Epidermal melanocyte (primary cell): ENCODE results near the gene TTI1.
"Not testable (repeated sequence)": the region's sequence is repeated elsewhere in the genome, so short reads cannot be mapped to it uniquely, and the experiment has no call there.

Experiments
- DNase-seq: peaks from one replicate; pipeline ENCODE4 v3.0.0; 2011; ENCODE audit warnings: low spot score; ENCODE audit not compliant: insufficient read length

TTI1 gene

GRCh38 chr20:37969949-37970855, 63.1 kb downstream of the TTI1 start:
- no peak for DNase-seq

GRCh38 chr20:37968841-37969401, 64.3 kb downstream of the TTI1 start:
- DNase-seq = no peak

GRCh38 chr20:37963483-37963882, 69.8 kb downstream of the TTI1 start:
- not testable (repeated sequence) for DNase-seq

- no peak for DNase-seq
Observed at GRCh38 chr20:37961066-37961465, 72.2 kb downstream of the TTI1 start.

- DNase-seq = no peak
Observed at GRCh38 chr20:37958856-37959520, 74.3 kb downstream of the TTI1 start.

- DNase-seq = no peak
Observed at GRCh38 chr20:37956107-37956585, 77.1 kb downstream of the TTI1 start.

GRCh38 chr20:37955511-37955910, 77.7 kb downstream of the TTI1 start:
- no peak for DNase-seq

- no peak for DNase-seq
Observed at GRCh38 chr20:37954626-37955025, 78.6 kb downstream of the TTI1 start.

- DNase-seq = no peak
Observed at GRCh38 chr20:37954190-37954589, 79.1 kb downstream of the TTI1 start.

GRCh38 chr20:37948956-37949355, 84.3 kb downstream of the TTI1 start:
- no peak for DNase-seq

GRCh38 chr20:37947943-37948342, 85.3 kb downstream of the TTI1 start:
- DNase-seq = no peak

GRCh38 chr20:37946946-37947345, 86.3 kb downstream of the TTI1 start:
- DNase-seq = no peak

GRCh38 chr20:37945091-37945547, 88.1 kb downstream of the TTI1 start:
- DNase-seq = no peak

- DNase-seq = no peak
Observed at GRCh38 chr20:37944456-37944981, 88.7 kb downstream of the TTI1 start.

- no peak for DNase-seq
Observed at GRCh38 chr20:37943501-37944455, 89.5 kb downstream of the TTI1 start.

- no peak for DNase-seq
Observed at GRCh38 chr20:37943033-37943432, 90.2 kb downstream of the TTI1 start.

- DNase-seq = no peak
Observed at GRCh38 chr20:37941992-37942391, 91.3 kb downstream of the TTI1 start.

GRCh38 chr20:37941332-37941731, 91.9 kb downstream of the TTI1 start:
- DNase-seq = no peak

GRCh38 chr20:37940858-37941257, 92.4 kb downstream of the TTI1 start:
- no peak for DNase-seq

- DNase-seq = no peak
Observed at GRCh38 chr20:37939701-37940560, 93.3 kb downstream of the TTI1 start.
